ENCODE measurements around the gene LINC00237. TPM values are rescaled to one million over a fixed set of nuclear protein-coding genes. Genes with fewer than 3 reads are reported as not detected.

LINC00237 gene
- total RNA-seq, result not detected in 2 replicates

GRCh38 chr20:21106171-21107017 lies at the start of gene LINC00237:
Gene LINC00237, minus strand, starts transcription at chr20:21106358.

GRCh38 chr20:21125849-21126580 lies 19.9 kb upstream of the LINC00237 start, which contains the start of gene KIZ:
Gene KIZ, plus strand, starts transcription at chr20:21126082. Its CDS starts 34 bp downstream, at chr20:21126116.

Other genes with a start within 250 kb of the LINC00237 start
- 12.7 and 42.7 TPM in 2 replicates for gene KIZ, start 19.7 kb upstream of the LINC00237 start, total RNA-seq
- gene XRN2, start 197.0 kb upstream of the LINC00237 start, total RNA-seq, result 91.8 and 96.6 TPM in 2 replicates

All from myometrial cell (primary cell).